GM19324 (cell line): ENCODE measurements around the gene UTS2B.

ENCODE experiments used
- ATAC-seq: cut with Tn5 transposase; IDR thresholded peaks from one replicate; pipeline ENCODE4 v1.9.1; 2021; ENCODE audit warnings: mild to moderate bottlenecking, moderate library complexity; ENCODE audit not compliant: unreplicated experiment, low FRiP score

Gene UTS2B

GRCh38 chr3:191329654-191330529, at the start of gene UTS2B:
Gene UTS2B, minus strand, starts transcription at chr3:191330526. Its CDS starts 48,337 bp downstream, at chr3:191282189.
- ATAC-seq, result peak; percentile 28

- ATAC-seq, result no peak
Observed at GRCh38 chr3:191380001-191380400, 49.7 kb upstream of the UTS2B start.

GRCh38 chr3:191379446-191379845, 49.1 kb upstream of the UTS2B start:
- ATAC-seq, result no peak

- ATAC-seq, result no peak
Observed at GRCh38 chr3:191378142-191378812, 48.0 kb upstream of the UTS2B start.

- no peak for ATAC-seq
Observed at GRCh38 chr3:191376516-191377141, 46.3 kb upstream of the UTS2B start.

- no peak for ATAC-seq
Observed at GRCh38 chr3:191373327-191373726, 43.0 kb upstream of the UTS2B start.

GRCh38 chr3:191372122-191372521, 41.8 kb upstream of the UTS2B start:
- peak; percentile 62 for ATAC-seq

- ATAC-seq, result no peak
Observed at GRCh38 chr3:191369616-191370010, 39.3 kb upstream of the UTS2B start.

GRCh38 chr3:191368755-191369615, 38.7 kb upstream of the UTS2B start:
- ATAC-seq, result no peak

- ATAC-seq, result no peak
Observed at GRCh38 chr3:191366675-191367074, 36.3 kb upstream of the UTS2B start.

GRCh38 chr3:191363221-191363620, 32.9 kb upstream of the UTS2B start:
- no peak for ATAC-seq

- ATAC-seq, result no peak
Observed at GRCh38 chr3:191362524-191363090, 32.3 kb upstream of the UTS2B start.

GRCh38 chr3:191362037-191362436, 31.7 kb upstream of the UTS2B start:
- no peak for ATAC-seq

GRCh38 chr3:191361456-191361855, 31.1 kb upstream of the UTS2B start:
- ATAC-seq, result no peak

- no peak for ATAC-seq
Observed at GRCh38 chr3:191360620-191361019, 30.3 kb upstream of the UTS2B start.

- ATAC-seq, result no peak
Observed at GRCh38 chr3:191358929-191359328, 28.6 kb upstream of the UTS2B start.

- no peak for ATAC-seq
Observed at GRCh38 chr3:191357909-191358308, 27.6 kb upstream of the UTS2B start.

GRCh38 chr3:191356631-191357439, 26.5 kb upstream of the UTS2B start:
- ATAC-seq, result no peak

- peak; percentile 66 for ATAC-seq
Observed at GRCh38 chr3:191355406-191355805, 25.1 kb upstream of the UTS2B start.
